ENCODE results near the gene IGF2R. TPM values are rescaled to one million over a fixed set of nuclear protein-coding genes. Genes with fewer than 3 reads are reported as not detected.

The IGF2R gene
- total RNA-seq, 4 donors from 2014 or later = 38.2 to 56.1 (median 52.0) TPM

- peaks cover 3 to 18% (median 10%) of the 10 kb centered on the region in 3 donors for H3K9me3 ChIP-seq
- 50 to 84% methylated on average over 2 of the region's 2 CpGs for WGBS, 2 donors
- H3K27ac ChIP-seq = no peak overlapping the region
- intact Hi-C loops (cut with DNase I) = loop anchor here (10.0 kb wide), 1 partner anchor 79 kb away; no protein-coding TSS in a partner anchor
- no peak for DNase-seq
- H3K27me3 ChIP-seq = peaks cover 0 to 3% (median 0%) of the 10 kb centered on the region in 4 donors
- TF ChIP-seq CTCF (IDR thresholded peaks at IDR 0.05) (no peak), POLR2A (IDR thresholded peaks at IDR 0.05) (no peak)
- H3K36me3 ChIP-seq = no peaks in the 10 kb centered on the region
- H3K4me1 ChIP-seq = no peaks in the 10 kb centered on the region
- H3K4me3 ChIP-seq = no peak overlapping the region
Measured at GRCh38 chr6:159943968-159944598, 24.8 kb upstream of the IGF2R start.

DNA sequence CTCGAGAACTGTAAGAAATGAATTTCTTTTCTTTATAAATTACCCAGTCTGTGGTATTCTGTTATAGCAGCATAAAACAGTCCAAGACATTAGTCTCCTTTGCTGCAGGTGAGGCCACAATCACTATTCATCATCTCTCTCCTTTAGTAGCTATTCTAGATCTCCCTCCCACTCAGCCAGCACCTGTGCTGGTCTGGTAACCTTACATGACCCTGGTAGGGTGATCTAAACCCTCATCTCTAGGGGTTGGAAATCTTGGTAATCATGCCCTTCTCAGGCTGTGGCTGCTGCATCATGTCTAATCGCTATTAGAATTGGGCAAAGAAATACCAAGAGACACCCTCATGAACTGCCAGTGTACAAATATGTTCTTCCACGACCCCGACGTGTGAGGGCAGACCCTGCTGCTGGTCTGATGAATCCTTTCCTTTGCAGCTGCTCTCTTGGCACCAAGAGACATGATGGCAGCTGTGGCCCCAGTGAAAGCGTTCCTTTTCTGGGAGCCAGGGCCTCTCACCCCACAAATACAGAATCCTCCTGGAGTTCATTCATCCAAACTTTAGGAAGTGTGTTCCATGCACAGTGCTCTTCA is 23.0 kb upstream of the IGF2R start:
- H3K36me3 ChIP-seq = no peaks in the 10 kb centered on the region
- TF ChIP-seq POLR2A (IDR thresholded peaks at IDR 0.05) (no peak), CTCF (IDR thresholded peaks at IDR 0.05) (no peak)
- H3K27ac ChIP-seq = no peak overlapping the region
- DNase-seq = no peak
- intact Hi-C loops (cut with DNase I) = loop anchor here (10.0 kb wide), 1 partner anchor 81 kb away; no protein-coding TSS in a partner anchor
- peaks cover 3 to 18% (median 10%) of the 10 kb centered on the region in 3 donors for H3K9me3 ChIP-seq
- peaks cover 0 to 3% (median 0%) of the 10 kb centered on the region in 4 donors for H3K27me3 ChIP-seq
- 89 to 100% methylated on average over 2 to 5 of the region's 6 CpGs for WGBS, 2 donors
- H3K4me3 ChIP-seq = no peak overlapping the region
- no peaks in the 10 kb centered on the region for H3K4me1 ChIP-seq

DNA sequence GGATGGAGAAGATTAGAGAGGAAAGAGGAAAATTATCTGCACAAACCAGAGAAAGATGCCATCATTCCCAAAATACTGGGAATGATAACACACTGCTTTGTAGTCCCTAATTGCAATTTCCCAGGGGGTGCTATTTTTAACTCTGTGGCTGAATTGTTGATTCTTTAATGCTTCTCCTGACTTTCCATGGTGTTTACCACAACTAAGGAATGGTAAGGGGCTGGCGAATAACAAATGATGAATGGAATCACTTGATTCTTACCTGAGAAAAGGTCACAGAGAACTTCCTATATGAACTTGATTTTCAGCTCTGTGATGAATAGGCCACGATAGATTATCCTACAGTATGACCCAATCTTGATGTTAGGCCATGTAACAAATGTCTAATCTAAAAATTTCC is 22.0 kb upstream of the IGF2R start:
- H3K27me3 ChIP-seq = peaks cover 0 to 3% (median 0%) of the 10 kb centered on the region in 4 donors
- H3K27ac ChIP-seq = no peak overlapping the region
- no peak for TF ChIP-seq CTCF (IDR thresholded peaks at IDR 0.05)
- no peak overlapping the region for H3K4me3 ChIP-seq
- DNase-seq = no peak
- peaks cover 3 to 18% (median 10%) of the 10 kb centered on the region in 3 donors for H3K9me3 ChIP-seq
- intact Hi-C loops (cut with DNase I) = loop anchor here (10.0 kb wide), 1 partner anchor 82 kb away; no protein-coding TSS in a partner anchor
- no peaks in the 10 kb centered on the region for H3K4me1 ChIP-seq
- no peaks in the 10 kb centered on the region for H3K36me3 ChIP-seq
- WGBS, 2 donors = 81 to 96% methylated on average over 2 of the region's 2 CpGs

GRCh38 chr6:159948199-159948598 is 20.7 kb upstream of the IGF2R start:
- intact Hi-C loops (cut with DNase I) = loop anchor here (10.0 kb wide), 1 partner anchor 83 kb away; no protein-coding TSS in a partner anchor
- no peak for TF ChIP-seq CTCF (IDR thresholded peaks at IDR 0.05)
- TF ChIP-seq POLR2A (IDR thresholded peaks at IDR 0.05) = no peak

GRCh38 chr6:159951772-159952171 is 17.1 kb upstream of the IGF2R start:
- H3K4me3 ChIP-seq = no peak overlapping the region
- H3K4me1 ChIP-seq = peaks cover 0 to 19% (median 5%) of the 10 kb centered on the region in 3 donors
- no peaks in the 10 kb centered on the region for H3K36me3 ChIP-seq
- H3K27me3 ChIP-seq = peaks cover 0 to 4% (median 0%) of the 10 kb centered on the region in 4 donors
- no peak for TF ChIP-seq POLR2A (IDR thresholded peaks at IDR 0.05)
- no peak for TF ChIP-seq CTCF (IDR thresholded peaks at IDR 0.05)
- no peak overlapping the region for H3K27ac ChIP-seq
- intact Hi-C loops (cut with DNase I) = no loop called here
- DNase-seq = no peak
- 59 to 64% methylated on average over 6 to 7 of the region's 7 CpGs for WGBS, 2 donors
- no peaks in the 10 kb centered on the region for H3K9me3 ChIP-seq

More at GRCh38 chr6:159948199-159948598, 20.7 kb upstream of the IGF2R start:
- peaks cover 0 to 11% (median 0%) of the 10 kb centered on the region in 3 donors for H3K4me1 ChIP-seq
- no peak overlapping the region for H3K27ac ChIP-seq
- no peak for DNase-seq
- peaks cover 3 to 18% (median 10%) of the 10 kb centered on the region in 3 donors for H3K9me3 ChIP-seq
- peaks cover 0 to 4% (median 0%) of the 10 kb centered on the region in 4 donors for H3K27me3 ChIP-seq
- H3K36me3 ChIP-seq = no peaks in the 10 kb centered on the region
- H3K4me3 ChIP-seq = no peak overlapping the region
- WGBS, 2 donors = 84 to 87% methylated on average over 4 of the region's 4 CpGs

All from esophagus squamous epithelium (tissue), 5 donors.